Parathyroid adenoma (tissue), 2 donors: Measurements from ENCODE around the gene RAD21L1.
A peak's percentile ranks its signal among the peaks of the same experiment; 100 is the strongest.

Experiments
- H2AFZ ChIP-seq: fragments of 300-600 bp; sonication (generic); one replicate; pipeline ENCODE4 v1.7.0; 2017; ENCODE audit warnings: antibody characterized with exemption, mild to moderate bottlenecking
- H3K27ac ChIP-seq: fragments of 300-600 bp; sonication (generic); one replicate; pipeline ENCODE4 v1.7.0; 2017
- H3K27me3 ChIP-seq: fragments of 300-600 bp; sonication (generic); one replicate; pipeline ENCODE4 v1.7.0; 2017; ENCODE audit warnings: low read length; ENCODE audit not compliant: control insufficient read depth, insufficient read depth
- H3K36me3 ChIP-seq: fragments of 300-600 bp; sonication (generic); one replicate; pipeline ENCODE4 v1.7.0; 2017; ENCODE audit warnings: low read length; ENCODE audit not compliant: control insufficient read depth, insufficient read depth
- H3K4me1 ChIP-seq: fragments of 300-600 bp; sonication (generic); one replicate; pipeline ENCODE4 v1.7.0; 2017; ENCODE audit warnings: control low read depth
- H3K4me2 ChIP-seq: fragments of 300-600 bp; sonication (generic); one replicate; pipeline ENCODE4 v1.7.0; 2017; ENCODE audit warnings: low read length
- H3K4me3 ChIP-seq: fragments of 300-600 bp; sonication (generic); one replicate; pipeline ENCODE4 v1.7.0; 2017; ENCODE audit warnings: low read depth, low read length
- H3K79me2 ChIP-seq: fragments of 300-600 bp; sonication (generic); one replicate; pipeline ENCODE4 v1.7.0; 2017; ENCODE audit warnings: control low read depth
- H3K9ac ChIP-seq: fragments of 300-600 bp; sonication (generic); one replicate; pipeline ENCODE4 v1.7.0; 2017; ENCODE audit warnings: mild to moderate bottlenecking
- H3K9me3 ChIP-seq: fragments of 300-600 bp; sonication (generic); one replicate; pipeline ENCODE4 v1.7.0; 2017; ENCODE audit warnings: low read length; ENCODE audit not compliant: control insufficient read depth
- TF ChIP-seq, protein P1 (sequence below): fragments of 300-600 bp; sonication (generic); IDR thresholded peaks from one replicate; pipeline ENCODE4 v1.7.0; 2017; ENCODE audit warnings: antibody characterized with exemption, mild to moderate bottlenecking
- donor health status: primary hyperparathyroidism.

The RAD21L1 gene

DNA sequence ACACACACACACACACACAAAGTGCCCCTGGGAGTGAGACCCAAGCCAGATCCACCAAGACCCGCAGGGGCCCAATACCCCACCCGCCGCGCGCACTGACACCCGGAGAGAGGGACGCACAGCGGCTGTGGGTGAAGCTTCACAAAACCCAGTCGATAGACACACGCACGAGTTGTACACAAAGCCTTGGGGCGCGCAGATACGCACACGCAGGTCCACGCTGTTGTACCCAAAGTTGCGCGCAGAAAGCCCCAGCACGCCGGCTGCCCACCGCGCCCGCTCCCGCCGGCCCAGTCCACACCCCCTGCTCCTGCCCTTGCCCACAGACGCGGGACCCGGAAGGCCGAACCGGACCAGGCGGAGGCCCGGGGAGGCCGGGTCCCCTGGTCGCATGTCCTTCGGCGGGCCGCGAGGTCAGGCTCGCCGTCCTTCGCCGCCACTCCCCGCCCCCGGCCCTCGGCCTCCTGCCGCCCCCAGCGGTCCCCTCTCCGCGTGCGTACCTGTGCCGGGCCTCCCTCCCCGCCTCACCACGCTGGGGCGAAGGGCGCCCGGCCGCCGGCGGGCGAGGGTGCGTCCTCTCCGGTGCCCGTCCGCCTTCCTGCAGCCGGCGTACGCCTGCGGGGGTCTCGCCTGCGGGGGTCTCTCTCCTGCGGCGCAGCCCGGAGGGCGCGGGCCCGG lies 41.1 kb upstream of the RAD21L1 start, which contains the start of gene TMEM74B:
Gene TMEM74B (minus strand): TSS at position 344 of the 678 bp plus-strand sequence. CDS start 1,180 bp downstream, outside the sequence.
- H3K9ac ChIP-seq, result no peak within 1 kb of the TSS
- H3K27me3 ChIP-seq, result no peaks in the 10 kb centered on the region
- no peaks in the 10 kb centered on the region for H3K9me3 ChIP-seq
- H3K4me3 ChIP-seq, result peak within 1 kb of the TSS; percentile 53
- peaks cover 3% of the 10 kb centered on the region for H3K4me1 ChIP-seq
- no peaks in the 10 kb centered on the region for H3K36me3 ChIP-seq
- H3K4me2 ChIP-seq, result peak within 1 kb of the TSS; percentile 67
- no peak within 1 kb of the TSS for H3K27ac ChIP-seq
- peak within 1 kb of the TSS; percentile 69 for H2AFZ ChIP-seq
- TF ChIP-seq, protein P1, sequence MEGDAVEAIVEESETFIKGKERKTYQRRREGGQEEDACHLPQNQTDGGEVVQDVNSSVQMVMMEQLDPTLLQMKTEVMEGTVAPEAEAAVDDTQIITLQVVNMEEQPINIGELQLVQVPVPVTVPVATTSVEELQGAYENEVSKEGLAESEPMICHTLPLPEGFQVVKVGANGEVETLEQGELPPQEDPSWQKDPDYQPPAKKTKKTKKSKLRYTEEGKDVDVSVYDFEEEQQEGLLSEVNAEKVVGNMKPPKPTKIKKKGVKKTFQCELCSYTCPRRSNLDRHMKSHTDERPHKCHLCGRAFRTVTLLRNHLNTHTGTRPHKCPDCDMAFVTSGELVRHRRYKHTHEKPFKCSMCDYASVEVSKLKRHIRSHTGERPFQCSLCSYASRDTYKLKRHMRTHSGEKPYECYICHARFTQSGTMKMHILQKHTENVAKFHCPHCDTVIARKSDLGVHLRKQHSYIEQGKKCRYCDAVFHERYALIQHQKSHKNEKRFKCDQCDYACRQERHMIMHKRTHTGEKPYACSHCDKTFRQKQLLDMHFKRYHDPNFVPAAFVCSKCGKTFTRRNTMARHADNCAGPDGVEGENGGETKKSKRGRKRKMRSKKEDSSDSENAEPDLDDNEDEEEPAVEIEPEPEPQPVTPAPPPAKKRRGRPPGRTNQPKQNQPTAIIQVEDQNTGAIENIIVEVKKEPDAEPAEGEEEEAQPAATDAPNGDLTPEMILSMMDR, result no peak
- no peaks in the 10 kb centered on the region for H3K79me2 ChIP-seq

DNA sequence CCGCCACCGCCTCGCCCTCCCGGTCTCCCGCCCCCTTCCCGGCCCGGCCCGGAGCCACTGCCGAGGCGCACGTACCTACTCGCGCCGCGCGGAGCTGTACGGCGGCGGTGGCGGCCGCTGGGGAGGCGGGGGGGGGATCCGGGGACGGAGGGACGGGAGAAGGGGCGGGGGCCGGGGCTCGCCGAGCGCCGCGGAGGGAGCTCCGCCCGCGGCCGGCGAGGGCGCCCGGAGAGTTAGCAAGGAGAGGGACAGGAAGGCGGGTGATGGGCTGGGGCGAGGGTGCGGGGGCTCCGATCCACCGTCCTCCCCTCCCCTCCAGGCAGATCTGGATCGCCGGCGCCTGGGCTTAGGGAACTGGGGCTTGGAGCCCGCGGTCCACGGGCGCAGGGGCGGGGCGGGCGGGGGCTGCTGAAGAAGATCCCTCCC lies 40.5 kb upstream of the RAD21L1 start:
- Histone ChIP-seq H3K27me3 (no peaks in the 10 kb centered on the region), H3K4me2 (peak overlapping the region; percentile 67), H3K9me3 (no peaks in the 10 kb centered on the region), H3K79me2 (no peaks in the 10 kb centered on the region), H3K4me3 (peak overlapping the region; percentile 53), H3K4me1 (peaks cover 3% of the 10 kb centered on the region), H2AFZ (peak overlapping the region; percentile 69), H3K9ac (no peak overlapping the region), H3K27ac (no peak overlapping the region), H3K36me3 (no peaks in the 10 kb centered on the region)
- TF ChIP-seq, protein P1, result no peak

DNA sequence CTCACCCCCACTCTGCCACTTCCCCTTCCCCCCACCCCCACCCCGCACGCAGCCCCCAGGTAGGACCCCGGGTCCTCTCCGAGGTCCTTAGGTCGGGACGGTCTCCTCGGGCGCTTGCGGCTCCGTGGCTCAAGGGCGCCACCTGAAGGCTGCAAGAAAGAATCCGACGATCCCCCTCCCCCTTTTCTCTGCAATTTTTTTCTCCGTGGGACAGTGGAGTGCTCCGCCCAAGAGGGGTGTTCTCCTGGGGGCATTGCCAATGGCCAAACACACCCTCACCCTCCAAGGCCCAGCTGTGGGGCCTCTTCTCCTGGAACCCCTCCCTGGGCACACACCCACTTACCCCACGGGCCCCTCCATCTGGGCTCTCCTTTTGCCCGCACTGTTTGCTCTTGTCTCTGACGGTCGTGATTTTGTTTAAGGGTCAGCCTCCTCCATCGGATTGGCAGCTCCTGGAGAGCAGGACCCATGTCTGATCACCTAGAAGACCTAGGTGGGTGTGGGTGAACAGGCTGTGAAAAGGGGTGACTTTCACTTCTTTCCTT lies 40.0 kb upstream of the RAD21L1 start:
- Histone ChIP-seq H3K9me3 (no peaks in the 10 kb centered on the region), H3K4me3 (no peak overlapping the region), H3K36me3 (no peaks in the 10 kb centered on the region), H3K27ac (peak overlapping the region; percentile 36), H3K4me2 (peak overlapping the region; percentile 37), H3K4me1 (peaks cover 3% of the 10 kb centered on the region), H3K9ac (no peak overlapping the region), H2AFZ (peak overlapping the region; percentile 69), H3K27me3 (no peaks in the 10 kb centered on the region), H3K79me2 (no peaks in the 10 kb centered on the region)
- TF ChIP-seq, protein P1, result peak; percentile 60

DNA sequence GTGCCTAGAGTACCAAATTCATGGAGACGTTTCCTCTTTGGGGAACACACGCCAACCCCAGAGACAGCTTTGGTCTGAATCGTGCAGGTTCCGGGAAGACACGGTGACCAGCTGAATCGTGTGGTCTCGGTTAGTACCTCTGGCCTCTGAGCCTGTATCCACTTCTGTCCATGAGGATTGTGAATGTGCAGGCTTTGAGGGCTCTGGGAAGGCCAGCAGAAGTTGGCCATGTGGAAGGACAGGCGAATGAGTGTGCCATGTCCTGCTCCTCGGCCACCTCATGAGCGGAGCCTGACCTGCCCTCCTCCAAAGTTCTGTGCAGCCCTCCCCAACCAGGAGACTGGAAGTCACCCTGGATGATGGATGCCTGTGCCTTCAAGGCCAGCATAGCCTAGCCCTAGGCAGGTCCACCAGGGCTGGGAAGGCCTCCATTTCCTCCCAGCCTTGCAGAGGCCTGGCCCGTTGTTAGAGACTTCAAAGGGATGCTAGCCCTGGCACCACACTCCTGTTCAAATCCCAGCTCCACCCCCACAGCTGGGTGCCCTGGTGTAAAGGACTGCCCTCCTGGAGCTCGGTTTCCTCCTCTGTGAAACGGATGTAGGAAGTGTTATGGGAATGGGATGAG lies 39.4 kb upstream of the RAD21L1 start:
- TF ChIP-seq, protein P1, result no peak
- H3K4me2 ChIP-seq, result no peak overlapping the region
- no peak overlapping the region for H3K4me3 ChIP-seq
- no peaks in the 10 kb centered on the region for H3K79me2 ChIP-seq
- no peaks in the 10 kb centered on the region for H3K9me3 ChIP-seq
- peak overlapping the region; percentile 36 for H3K27ac ChIP-seq
- H3K36me3 ChIP-seq, result no peaks in the 10 kb centered on the region
- no peak overlapping the region for H3K9ac ChIP-seq
- no peaks in the 10 kb centered on the region for H3K27me3 ChIP-seq
- H3K4me1 ChIP-seq, result peaks cover 3% of the 10 kb centered on the region
- H2AFZ ChIP-seq, result no peak overlapping the region
